SH-SY5Y (cell line): ENCODE data around the gene MAP1LC3A.

ENCODE experiments used
- GATA2 ChIP-seq: IDR thresholded peaks from 2 replicates; pipeline ENCODE4 v1.6.1; 2011; ENCODE audit warnings: mild to moderate bottlenecking, low read depth, low read length
- GATA3 ChIP-seq: IDR thresholded peaks from 2 replicates; pipeline ENCODE4 v1.6.1; 2011; ENCODE audit warnings: low read depth, mild to moderate bottlenecking, low read length, moderate library complexity

- no peak for TF ChIP-seq GATA2
- TF ChIP-seq GATA3: no peak
These were observed 20.9 kb downstream of the MAP1LC3A start for GRCh38 chr20:34579191-34579978.
